Caki2 (cell line): ENCODE results near the gene SLC25A43. TPM values are rescaled to one million over a fixed set of nuclear protein-coding genes. Genes with fewer than 3 reads are reported as not detected.
A peak's percentile ranks its signal among the peaks of the same experiment; 100 is the strongest.
"Not testable (repeated sequence)": the region's sequence is repeated elsewhere in the genome, so short reads cannot be mapped to it uniquely, and the experiment has no call there.

Experiments used
- DNase-seq: peaks from one replicate; pipeline ENCODE4 v3.0.0-alpha.2; 2015; ENCODE audit warnings: low read depth
- in situ Hi-C: cut with HindIII; loops from 2 replicates; pipeline ENCODE4 v1.10.0; 2016; ENCODE audit warnings: low sequenced_read_pairs, low pct_unique_long_range_greater_than_20kb, mixed read lengths
- total RNA-seq: library from RNA; depleted of rRNA; stranded (reverse); fragments of >200 nt; shearing (Covaris generic); gene quantifications from 2 replicates; pipeline ENCODE4 v1.2.3, GENCODE V29; 2014; ENCODE audit warnings: low replicate concordance; rRNA removed

SLC25A43 gene
- total RNA-seq, 1 experiment from 2014 or later = 24.8 TPM

DNA sequence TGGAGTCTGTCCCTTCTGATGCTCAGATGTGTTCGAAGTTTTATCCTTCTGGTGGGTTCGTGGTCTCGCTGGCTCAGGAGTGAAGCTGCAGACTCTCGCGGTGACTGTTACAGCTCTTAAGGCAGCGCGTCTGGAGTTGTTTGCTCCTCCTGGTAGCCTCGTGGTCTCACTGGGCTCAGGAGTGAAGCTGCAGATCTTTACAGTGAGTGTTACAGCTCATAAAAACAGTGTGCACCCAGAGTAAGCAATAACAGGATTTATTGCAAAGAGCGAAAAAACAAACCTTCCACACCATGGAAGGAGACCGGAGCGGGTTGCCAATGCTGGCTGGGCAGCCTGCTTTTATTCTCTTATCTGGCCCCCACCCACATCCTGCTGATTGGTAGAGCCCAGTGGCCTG, 87.6 kb downstream of the SLC25A43 start:
- in situ Hi-C loops = no loop called here

GRCh38 chrX:119487766-119488165, 88.6 kb downstream of the SLC25A43 start:
- in situ Hi-C loops, DNase-seq: not testable (repeated sequence)

More for the DNA sequence above, 87.6 kb downstream of the SLC25A43 start:
- DNase-seq = no peak

- in situ Hi-C loops = no loop called here
Measured at GRCh38 chrX:119488749-119489148, 89.6 kb downstream of the SLC25A43 start.

DNA sequence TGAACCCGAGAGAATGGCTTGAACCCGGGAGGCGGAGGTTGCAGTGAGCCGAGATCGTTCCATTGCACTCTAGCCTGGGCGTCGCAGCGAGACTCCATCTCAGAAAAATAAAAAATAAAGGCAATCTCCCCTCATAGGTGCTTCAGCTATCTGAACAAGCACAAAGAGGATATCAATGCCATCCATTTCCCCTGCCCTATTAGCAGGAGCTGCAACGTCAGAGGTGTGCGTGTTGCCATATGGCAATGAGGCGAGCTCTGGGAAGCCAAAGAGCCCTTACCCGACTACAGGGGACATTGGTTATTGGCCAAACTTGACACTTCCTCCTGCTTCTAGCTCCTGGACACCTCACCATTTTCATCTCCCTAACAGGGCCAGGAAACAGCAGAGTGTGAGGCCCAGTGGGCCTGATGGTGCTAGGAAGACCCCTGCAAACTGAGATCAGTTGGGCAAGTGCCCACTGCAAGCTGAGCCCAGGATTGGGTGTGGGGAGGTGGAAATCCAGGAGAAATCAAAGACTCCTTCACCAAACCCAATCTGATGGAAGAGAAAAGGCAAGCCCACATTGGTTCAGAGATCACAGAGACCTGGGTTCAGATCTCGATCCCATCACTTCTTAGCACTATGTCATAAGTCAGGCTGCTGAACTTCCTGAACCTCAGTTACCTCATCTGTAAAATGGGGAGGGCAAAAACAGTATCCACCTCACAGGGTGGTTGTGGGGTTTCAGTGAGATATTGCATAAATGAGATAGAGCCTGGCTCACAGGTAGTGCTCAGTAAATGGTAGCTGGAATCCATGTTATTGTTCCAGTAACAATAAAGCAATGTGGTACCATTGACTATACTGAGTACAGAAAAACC, 90.3 kb downstream of the SLC25A43 start:
- in situ Hi-C loops = no loop called here
- DNase-seq = no peak

More at GRCh38 chrX:119488749-119489148, 89.6 kb downstream of the SLC25A43 start:
- DNase-seq = peak; percentile 21

DNA sequence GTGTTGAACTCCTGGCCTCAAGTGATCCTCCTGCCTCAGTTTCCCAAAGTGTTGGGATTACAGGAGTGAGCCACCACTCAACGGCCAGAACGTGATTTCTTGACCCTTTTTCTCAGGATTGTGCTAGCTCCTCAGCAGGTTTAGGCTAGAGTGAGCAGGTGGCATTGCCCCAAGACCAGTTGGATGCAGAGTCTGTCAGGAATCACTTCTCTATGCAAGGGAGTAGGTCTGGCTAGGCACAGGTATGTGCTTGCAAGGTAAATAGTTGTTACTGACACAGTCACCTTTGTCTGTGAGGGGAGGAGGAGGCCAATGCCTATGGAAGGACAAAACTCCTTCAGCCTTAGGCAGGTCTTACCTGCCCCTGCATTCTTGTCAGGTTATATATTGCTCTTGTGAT, 93.3 kb downstream of the SLC25A43 start:
- in situ Hi-C loops = no loop called here
- no peak for DNase-seq

- in situ Hi-C loops = not testable (repeated sequence)
Measured at GRCh38 chrX:119493851-119494495, 94.8 kb downstream of the SLC25A43 start.

GRCh38 chrX:119495734-119496726, 96.9 kb downstream of the SLC25A43 start:
- in situ Hi-C loops = no loop called here
- no peak for DNase-seq

More at GRCh38 chrX:119493851-119494495, 94.8 kb downstream of the SLC25A43 start:
- not testable (repeated sequence) for DNase-seq

DNA sequence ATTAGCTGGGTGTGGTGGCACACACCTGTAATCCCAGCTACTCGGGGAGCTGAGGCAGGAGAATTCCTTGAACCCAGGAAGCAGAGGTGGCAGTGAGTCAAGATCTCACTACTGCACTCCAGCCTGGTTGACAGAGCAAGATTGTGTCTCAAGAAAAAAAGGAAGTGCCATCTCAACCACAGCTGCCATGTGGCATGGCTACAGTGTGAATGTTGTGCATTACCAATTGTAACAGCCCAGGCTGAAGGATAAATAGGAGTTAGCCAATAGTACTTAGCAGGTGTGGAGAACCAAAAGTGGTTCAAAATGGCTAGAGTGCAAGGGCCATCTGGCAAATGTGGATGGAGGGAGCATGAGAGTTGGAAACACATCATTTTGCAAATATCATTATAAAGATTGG, 98.0 kb downstream of the SLC25A43 start:
- no peak for DNase-seq
- in situ Hi-C loops = no loop called here

- DNase-seq = no peak
- in situ Hi-C loops = no loop called here
Measured at GRCh38 chrX:119500061-119500800, 101.1 kb downstream of the SLC25A43 start.

DNA sequence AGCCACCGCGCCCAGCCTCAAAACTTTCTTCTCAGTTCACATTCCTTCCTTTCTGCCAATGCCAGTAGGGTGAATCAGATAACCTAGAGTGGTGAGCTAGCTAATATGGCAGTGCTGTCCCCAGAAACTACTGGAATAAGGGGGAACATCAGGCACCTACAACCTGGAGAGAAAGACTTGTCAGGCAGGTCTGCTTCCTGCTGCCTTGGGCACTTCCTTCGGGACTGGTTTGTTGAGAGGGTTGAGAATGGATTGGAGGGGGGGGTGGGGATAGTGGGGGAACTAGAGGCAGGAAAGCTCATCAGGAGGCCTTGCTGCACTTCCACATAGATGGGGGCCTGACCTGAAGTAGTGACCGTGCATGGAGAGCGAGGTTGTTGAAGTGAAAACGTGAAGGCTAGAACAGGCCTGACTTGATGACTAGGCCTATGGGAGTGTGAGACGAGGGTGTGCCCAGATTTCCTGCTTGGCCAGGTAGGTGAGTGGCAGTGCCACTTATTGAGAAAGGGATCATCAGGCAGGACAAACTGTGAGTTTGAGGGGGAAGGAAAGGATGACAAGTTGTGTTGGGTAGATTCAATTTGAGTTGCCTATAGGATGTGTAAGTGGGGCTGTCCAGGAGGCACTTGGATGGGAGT, 102.5 kb downstream of the SLC25A43 start:
- in situ Hi-C loops = no loop called here
- DNase-seq = no peak

GRCh38 chrX:119502727-119503483, 103.8 kb downstream of the SLC25A43 start:
- DNase-seq = peak; percentile 10
- in situ Hi-C loops = no loop called here

DNA sequence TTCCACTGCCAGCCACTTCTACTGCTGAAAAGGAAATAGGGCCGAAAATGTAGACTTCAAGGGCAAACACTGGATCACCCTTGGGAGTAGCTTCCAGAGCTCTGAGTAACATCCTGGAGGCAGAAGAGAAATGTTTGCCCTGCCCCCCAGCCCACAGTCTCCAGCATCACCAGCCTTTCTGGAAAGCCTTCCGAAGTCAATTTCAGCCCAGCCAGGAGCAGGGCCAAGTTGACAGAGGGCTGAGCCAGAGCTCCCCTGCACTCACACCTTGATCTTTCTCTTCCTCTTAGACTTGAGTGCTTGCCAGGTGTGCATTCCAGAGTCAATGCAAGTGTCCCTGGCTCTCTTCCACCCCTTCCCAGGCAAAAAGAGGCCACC, 104.3 kb downstream of the SLC25A43 start:
- DNase-seq = no peak
- in situ Hi-C loops = no loop called here

Other genes starting within 250 kb of the SLC25A43 start
- gene PGRMC1, start 163.1 kb upstream of the SLC25A43 start, total RNA-seq = 271 and 291 TPM in 2 replicates
- 37.5 and 59.0 TPM in 2 replicates for gene SLC25A5, start 69.1 kb downstream of the SLC25A43 start, total RNA-seq
- 55.2 and 62.4 TPM in 2 replicates for gene STEEP1, start 166.1 kb downstream of the SLC25A43 start, total RNA-seq
- gene UBE2A, start 175.2 kb downstream of the SLC25A43 start, total RNA-seq = 32.4 and 46.1 TPM in 2 replicates
- 5.2 and 7.1 TPM in 2 replicates for gene NKRF, start 207.1 kb downstream of the SLC25A43 start, total RNA-seq